Measurements from ENCODE around the gene GBP7. TPM values are rescaled to one million over a fixed set of nuclear protein-coding genes. Genes with fewer than 3 reads are reported as not detected.
A peak's percentile ranks its signal among the peaks of the same experiment; 100 is the strongest.

GBP7 gene
- total and polyA plus RNA-seq, 7 donors: not detected

DNA sequence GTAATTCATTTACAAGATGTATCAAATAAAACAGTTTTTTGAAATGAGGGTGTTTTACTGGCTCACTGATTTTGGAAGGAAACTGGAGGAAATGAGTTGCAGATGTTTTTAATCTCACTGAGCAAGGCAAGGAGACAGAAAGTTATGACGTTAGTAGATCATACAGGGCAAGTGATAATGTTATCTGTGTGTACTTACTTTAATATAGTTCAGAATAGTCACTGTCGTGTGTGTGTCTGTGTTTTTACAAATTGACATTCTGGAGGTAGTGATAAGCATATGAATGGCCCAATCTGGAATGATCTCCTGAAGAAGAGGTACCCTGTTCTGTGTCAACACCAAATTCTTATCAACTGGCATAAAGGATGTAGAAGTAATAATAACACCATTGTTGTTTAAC is 24.9 kb upstream of the GBP7 start:
- DNase-seq (no peak), ATAC-seq (no peak)
- Histone ChIP-seq H3K9me3 (no peaks in the 10 kb centered on the region), H3K27ac (no peak overlapping the region), H3K27me3 (ENCODE audit: insufficient read depth in 3 of 3, low read length in 2 of 3) (no peaks in the 10 kb centered on the region), H3K36me3 (ENCODE audit: insufficient read depth in 1 of 2, low read depth in 1 of 2) (no peaks in the 10 kb centered on the region), H3K4me3 (no peak overlapping the region), H3K4me1 (no peaks in the 10 kb centered on the region)
- 26 to 29% (median 28%) methylated on average over 2 of the region's 2 CpGs for WGBS, 3 donors
- intact Hi-C loops (cut with DNase I): no loop called here
- TF ChIP-seq, protein P1, sequence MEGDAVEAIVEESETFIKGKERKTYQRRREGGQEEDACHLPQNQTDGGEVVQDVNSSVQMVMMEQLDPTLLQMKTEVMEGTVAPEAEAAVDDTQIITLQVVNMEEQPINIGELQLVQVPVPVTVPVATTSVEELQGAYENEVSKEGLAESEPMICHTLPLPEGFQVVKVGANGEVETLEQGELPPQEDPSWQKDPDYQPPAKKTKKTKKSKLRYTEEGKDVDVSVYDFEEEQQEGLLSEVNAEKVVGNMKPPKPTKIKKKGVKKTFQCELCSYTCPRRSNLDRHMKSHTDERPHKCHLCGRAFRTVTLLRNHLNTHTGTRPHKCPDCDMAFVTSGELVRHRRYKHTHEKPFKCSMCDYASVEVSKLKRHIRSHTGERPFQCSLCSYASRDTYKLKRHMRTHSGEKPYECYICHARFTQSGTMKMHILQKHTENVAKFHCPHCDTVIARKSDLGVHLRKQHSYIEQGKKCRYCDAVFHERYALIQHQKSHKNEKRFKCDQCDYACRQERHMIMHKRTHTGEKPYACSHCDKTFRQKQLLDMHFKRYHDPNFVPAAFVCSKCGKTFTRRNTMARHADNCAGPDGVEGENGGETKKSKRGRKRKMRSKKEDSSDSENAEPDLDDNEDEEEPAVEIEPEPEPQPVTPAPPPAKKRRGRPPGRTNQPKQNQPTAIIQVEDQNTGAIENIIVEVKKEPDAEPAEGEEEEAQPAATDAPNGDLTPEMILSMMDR (IDR thresholded peaks at IDR 0.05): no peak

DNA sequence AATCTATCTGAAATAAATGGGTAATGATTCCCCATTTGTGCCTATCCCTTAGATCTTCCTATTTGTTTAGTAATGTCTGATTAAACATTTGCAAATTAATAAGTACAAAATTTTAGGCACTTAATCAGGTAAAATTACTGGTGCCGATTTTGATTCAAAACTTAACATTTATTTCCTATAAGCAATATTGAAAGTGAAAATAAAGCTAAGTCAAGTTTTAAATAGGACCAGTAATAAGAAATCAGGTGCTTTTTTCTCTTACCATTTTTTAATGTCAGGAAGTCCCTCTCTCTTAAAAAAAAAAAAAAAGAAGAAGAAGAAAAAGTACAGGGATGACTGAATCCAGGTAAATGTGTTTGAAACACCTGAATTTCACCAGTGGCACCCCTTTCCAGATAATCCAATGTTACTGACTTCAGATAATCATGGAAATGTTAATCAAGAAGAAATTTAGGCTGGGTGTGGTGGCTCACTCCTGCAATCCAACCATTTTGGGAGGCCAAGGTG is 23.8 kb upstream of the GBP7 start:
- no peaks in the 10 kb centered on the region for H3K4me1 ChIP-seq
- H3K4me3 ChIP-seq: peak overlapping the region; percentile 63
- intact Hi-C loops (cut with DNase I): loop anchor here in 1 of 2 donors (2.0 kb wide), 1 partner anchor 159 kb away; no protein-coding TSS in a partner anchor
- no peak for ATAC-seq
- H3K27me3 ChIP-seq (ENCODE audit: insufficient read depth in 3 of 3, low read length in 2 of 3): no peaks in the 10 kb centered on the region
- no peaks in the 10 kb centered on the region for H3K9me3 ChIP-seq
- no peak for DNase-seq
- H3K36me3 ChIP-seq (ENCODE audit: insufficient read depth in 1 of 2, low read depth in 1 of 2): no peaks in the 10 kb centered on the region
- TF ChIP-seq, protein P1 (IDR thresholded peaks at IDR 0.05): no peak
- H3K27ac ChIP-seq: no peak overlapping the region
- WGBS, 3 donors: 57 to 67% (median 60%) methylated on average over 1 of the region's 1 CpG

DNA sequence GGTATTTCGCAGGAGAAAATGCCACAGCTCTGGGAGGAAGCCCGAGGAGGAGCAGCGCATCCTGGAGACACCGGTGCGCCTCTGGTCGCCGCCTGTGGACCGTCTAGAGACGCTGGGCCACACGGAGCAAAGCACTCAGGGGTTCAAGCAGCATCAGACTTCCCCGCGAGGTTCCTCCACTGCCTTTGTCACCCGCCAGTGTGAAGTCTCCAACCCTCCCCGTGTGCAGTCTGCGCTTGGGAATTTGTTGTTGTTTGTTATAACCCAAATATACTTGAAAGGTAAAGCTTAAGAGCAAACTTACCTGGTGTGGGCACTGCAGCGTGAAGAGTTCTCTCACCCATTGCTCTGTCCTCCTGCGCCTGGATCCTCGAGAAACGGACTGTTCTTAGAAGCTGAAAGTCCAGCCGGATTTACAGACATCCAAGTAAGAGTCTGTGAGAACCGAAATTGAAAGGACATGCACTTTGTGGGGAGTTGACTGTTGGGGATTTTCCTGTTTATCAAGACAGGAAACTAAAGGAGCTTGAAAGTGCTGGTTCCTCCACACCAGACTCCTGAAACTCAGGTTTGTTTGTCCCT is 22.8 kb upstream of the GBP7 start, which contains the start of gene GBP4:
GBP4 (minus strand) TSS at position 452 of the 582 bp plus-strand sequence; CDS start at position 344, 108 bp downstream.
- Histone ChIP-seq H3K4me3 (peak within 1 kb of the TSS; percentile 63), H3K4me1 (no peaks in the 10 kb centered on the region), H3K9me3 (no peaks in the 10 kb centered on the region), H3K27me3 (ENCODE audit: insufficient read depth in 3 of 3, low read length in 2 of 3) (no peaks in the 10 kb centered on the region), H3K36me3 (ENCODE audit: insufficient read depth in 1 of 2, low read depth in 1 of 2) (peaks cover 0 to 5% of the 10 kb centered on the region in 2 donors), H3K27ac (peak within 1 kb of the TSS; percentile 36)
- intact Hi-C loops (cut with DNase I): loop anchor here in 1 of 2 donors (2.0 kb wide), 1 partner anchor 160 kb away; no protein-coding TSS in a partner anchor
- peak; percentile 35 to 60 for DNase-seq
- TF ChIP-seq, protein P1 (IDR thresholded peaks at IDR 0.05): no peak
- WGBS, 3 donors: 26 to 32% (median 29%) methylated on average over 21 of the region's 21 CpGs
- peak in 3 of 4 donors; percentile 20 to 54 (median 53) for ATAC-seq

DNA sequence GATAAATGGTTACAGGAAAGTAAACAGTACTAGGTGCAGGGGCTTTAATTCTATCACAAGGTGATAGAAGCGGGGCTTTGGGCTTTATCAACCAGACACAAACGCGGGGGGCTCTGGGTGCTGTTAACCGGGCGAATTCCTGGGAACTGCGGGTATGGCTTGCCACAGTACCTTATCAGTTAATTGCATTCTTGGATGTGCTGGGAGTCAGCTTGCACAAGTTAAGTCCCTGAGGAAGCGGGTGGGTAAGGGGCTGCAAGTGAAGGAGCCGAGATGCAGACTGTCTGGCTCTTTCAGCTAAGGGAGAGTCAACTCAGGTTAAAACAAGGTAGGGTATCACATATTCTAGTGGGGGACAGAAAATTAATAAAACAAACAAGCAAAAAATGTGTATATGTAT is 22.3 kb upstream of the GBP7 start:
- TF ChIP-seq, protein P1 (IDR thresholded peaks at IDR 0.05): no peak
- 25 to 31% (median 27%) methylated on average over 8 of the region's 8 CpGs for WGBS, 3 donors
- intact Hi-C loops (cut with DNase I): loop anchor here in 1 of 2 donors (2.0 kb wide), 1 partner anchor 161 kb away; no protein-coding TSS in a partner anchor
- no peak for DNase-seq
- H3K36me3 ChIP-seq (ENCODE audit: insufficient read depth in 1 of 2, low read depth in 1 of 2): peaks cover 0 to 8% of the 10 kb centered on the region in 2 donors
- H3K27ac ChIP-seq: peak overlapping the region; percentile 26
- ATAC-seq: no peak
- H3K4me3 ChIP-seq: peak overlapping the region; percentile 63
- H3K27me3 ChIP-seq (ENCODE audit: insufficient read depth in 3 of 3, low read length in 2 of 3): no peaks in the 10 kb centered on the region
- H3K4me1 ChIP-seq: no peaks in the 10 kb centered on the region
- no peaks in the 10 kb centered on the region for H3K9me3 ChIP-seq
